HuH-7 (cell line): ENCODE measurements around the gene DDX28.
"Not testable (repeated sequence)": the region's sequence is repeated elsewhere in the genome, so short reads cannot be mapped to it uniquely, and the experiment has no call there.

Experiments
- DNase-seq: peaks from one replicate; pipeline ENCODE4 v3.0.0; 2011; ENCODE audit warnings: low spot score

Gene DDX28

DNA sequence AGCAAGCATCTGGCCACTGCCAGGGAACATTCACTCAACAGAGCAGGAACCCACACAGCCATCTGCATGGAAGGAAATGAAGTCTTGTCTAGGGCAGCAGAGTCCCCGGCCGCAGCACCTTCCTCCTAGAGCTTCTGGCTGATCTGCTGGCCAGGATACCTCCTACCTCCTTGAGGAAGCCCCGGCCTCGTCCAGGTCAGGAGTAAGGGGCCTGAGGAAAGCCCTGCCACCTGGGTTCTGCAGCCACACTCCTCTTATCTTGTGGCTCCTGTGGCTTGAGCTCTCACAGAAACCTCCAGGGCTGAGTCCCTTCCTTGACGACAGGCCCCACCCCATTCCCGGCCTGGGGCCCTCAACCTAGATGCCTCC lies 29.0 kb downstream of the DDX28 start:
- DNase-seq: not testable (repeated sequence)

DNA sequence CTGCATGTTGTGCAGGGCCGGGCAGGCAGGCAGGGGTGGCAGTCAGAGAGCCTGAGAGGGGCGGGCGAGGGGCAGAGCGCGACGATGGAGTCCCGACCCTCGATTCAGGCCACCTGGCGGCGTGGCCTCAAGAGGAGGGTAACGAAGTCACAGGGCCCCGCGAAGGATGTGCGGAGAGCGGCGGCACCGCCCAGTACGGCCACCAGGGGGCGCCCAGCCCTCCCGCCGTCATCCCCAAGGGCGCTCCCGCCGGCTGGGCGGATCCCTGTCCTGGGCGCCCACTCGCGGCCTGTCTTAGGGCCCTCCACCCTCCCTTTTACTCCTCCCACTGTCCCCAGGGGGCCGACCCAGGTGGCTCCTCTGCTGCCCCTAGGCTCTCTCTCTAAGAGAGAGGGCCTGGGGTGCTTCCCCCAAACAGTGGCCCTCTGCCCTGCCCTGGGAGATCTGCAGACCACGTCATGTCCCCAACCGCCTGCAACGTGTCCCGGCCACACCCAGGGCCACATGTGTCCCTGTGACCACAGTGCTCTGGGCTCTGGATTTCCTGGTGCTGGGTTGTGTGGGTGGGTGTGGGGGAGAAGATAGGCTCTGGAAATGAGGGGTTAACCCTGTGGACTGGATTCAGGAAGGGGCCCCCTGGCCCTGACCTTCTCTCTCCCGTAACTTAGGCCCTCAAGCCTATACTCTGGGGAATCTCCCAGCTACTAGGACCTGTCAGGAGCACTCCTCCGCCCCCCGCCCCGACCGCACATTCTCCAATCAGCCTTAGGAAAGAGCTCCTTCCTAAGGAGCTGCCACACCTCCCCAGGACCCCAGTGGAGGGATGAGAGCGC lies 29.6 kb downstream of the DDX28 start:
- DNase-seq: peak; percentile 95

DNA sequence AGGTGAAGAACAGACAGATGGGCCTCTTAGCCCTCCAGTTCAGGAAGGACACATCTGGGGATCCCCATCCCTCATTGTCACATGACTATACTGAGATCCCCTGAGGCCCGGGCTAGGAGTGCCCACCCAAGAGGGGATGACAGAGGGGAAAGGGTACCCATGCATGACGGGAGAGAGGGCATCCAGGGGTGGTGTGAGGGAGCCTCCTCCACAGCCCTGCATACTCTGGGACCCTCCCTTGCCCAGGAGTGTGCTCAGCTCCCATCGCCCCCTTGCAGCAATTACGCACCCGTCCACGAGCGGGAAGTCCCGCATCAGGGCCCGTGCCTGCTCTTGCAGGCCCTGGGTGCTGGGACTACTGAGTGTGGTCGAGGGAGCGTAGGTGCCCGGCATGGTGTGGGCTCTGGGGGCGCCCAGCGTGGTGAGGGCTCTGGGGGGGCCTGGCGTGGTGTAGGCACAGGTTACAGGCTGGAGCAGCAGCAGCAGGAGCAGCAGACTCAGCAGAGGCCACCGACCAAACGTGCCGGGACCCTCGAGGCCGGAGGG lies 30.3 kb downstream of the DDX28 start:
- no peak for DNase-seq

DNA sequence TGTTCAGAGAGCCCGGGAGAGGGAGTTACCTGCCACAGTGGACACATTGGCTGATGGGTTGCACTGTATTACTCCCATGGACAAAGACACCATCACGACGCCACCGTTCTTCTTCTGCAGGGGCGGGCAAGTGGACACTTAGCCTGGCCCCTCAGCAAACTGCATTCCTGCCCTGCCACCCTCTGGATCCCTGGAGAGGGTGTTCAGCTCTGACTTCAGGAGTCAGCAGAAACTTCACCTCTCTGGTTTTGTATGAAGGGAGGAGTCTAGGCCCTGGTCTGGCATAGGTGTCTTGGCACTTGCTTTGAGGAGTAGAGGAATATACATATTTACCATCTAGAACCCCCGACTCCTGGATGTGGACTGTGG lies 33.0 kb downstream of the DDX28 start:
- no peak for DNase-seq

DNA sequence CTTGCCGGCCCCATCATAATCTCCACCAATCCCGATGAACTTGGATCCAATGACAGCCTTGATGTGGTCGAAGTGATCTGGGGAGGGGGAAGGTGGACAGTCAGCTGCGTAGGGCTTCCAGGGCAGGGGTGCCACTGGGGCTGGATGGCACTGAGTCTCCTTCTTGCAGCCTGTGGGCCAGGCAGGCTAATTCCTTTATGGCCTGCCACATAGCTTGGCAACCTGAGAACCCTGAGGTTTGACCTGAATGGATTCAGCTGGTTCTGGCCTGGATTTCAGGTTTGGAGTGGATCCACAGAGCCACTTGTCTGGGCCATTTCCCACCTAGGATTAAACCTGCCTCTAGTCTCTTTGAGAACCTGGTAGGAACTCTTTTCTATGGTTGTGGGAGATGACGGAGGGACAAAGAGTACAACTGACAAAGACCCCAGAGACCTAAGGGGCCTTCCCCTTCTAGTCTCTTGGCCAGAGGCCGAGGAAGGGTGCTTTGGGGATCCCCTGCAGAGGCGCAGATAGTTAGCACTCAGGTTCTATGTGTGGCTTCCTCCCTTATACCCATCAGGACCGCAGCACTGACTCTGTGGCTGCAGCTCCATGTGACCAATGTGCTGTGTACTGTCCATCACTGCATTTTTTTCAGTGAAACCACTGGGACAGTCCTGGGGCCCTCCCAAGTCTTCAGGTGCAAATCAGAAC lies 33.6 kb downstream of the DDX28 start:
- DNase-seq: no peak

DNA sequence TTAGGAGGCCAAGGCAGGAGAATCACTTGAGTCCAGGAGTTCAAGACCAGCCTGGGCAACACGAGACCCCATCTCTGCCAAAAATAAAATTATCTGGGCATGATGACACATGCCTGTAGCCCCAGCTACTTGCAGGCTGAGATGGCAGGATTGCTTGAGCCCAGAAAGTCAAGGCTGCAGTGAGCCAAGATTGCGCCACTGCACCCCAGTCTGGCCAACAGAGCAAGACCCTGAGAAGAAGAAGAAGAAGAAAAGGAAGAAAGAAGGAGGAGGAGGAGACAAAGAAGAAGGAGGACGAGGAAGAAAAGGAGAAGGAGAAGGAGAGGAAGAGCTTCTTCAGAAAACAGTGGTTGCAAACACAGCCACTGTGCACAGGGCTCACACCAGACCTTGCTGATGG lies 34.4 kb downstream of the DDX28 start:
- DNase-seq: no peak

DNA sequence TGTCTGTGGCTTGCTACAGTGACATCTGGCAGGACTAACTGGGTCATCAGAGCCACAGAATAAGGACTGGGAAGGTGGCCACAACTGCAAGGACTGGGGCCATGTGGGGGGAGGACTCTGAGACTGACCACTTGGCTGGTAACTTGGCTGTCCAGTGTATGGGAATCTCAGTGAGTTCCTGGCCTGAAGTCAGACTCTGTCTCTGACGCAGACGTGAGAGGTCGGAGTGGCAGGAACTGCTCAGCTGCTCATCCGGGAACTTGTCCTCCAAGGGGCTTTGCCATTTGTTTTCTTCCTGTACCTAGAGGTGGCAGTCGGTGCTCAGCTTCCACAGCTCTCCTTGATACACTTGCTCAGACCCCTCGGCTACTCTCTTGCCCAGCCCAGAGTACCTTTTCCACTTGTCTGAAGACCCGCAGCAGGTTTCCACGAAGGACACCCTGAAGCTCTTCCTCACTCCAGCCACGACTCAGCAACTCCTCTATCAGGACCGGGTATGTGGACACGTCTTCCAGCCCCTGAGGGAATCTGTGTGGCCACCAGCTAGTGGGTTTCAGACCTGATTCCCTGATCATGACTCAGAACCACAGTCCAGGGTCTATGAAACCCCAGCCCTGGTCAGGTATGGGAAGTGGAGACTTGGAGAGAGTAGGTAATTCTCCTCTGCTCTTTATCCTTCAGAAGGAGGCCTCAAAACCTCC lies 35.4 kb downstream of the DDX28 start:
- DNase-seq: no peak

DNA sequence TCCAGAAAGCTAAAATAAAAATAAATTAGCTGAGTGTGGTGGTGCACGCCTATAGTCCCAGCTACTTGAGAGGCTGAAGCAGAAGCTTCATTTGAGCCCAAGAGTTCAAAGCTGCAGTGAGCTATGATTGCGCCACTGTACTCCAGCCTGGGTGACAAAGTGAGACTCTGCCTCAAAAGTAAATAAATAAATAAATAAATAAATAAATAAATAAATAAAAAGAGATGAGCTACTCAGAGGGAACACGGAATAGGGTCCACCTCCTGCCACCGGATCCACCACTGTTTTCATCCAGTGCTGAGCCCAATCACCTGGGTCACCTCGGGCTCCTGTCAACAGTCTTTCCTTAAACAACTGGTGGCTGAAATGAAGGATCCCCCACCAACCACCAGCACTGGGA lies 36.1 kb downstream of the DDX28 start:
- DNase-seq: no peak

DNA sequence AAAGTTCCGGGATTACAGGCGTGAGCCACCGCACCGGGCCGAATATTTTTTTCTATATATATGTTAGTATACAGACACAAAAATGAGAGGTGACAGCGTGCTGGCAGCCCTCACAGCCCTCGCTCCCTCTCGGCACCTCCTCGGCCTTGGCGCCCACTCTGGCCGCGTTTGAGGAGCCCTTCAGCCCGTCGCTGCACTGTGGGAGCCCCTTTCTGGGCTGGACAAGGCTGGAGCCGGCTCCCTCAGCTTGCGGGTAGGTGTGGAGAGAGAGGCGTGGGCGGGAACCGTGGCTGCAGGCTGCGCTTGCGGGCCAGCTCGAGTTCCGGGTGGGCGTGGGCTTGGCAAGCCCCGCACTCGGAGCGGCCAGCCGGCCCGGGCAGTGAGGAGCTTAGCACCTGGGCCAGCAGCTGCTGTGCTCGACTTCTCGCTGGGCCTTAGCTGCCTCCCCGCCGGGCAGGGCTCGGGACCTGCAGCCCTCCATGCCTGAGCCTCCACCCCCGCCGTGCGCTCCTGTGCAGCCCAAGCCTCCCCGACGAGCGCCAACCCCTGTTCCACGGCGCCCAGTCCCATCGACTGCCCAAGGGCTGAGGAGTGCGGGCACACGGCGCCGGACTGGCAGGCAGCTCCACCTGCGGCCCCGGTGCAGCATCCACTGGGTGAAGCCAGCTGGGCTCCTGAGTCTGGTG lies 40.9 kb downstream of the DDX28 start:
- DNase-seq: no peak

DNA sequence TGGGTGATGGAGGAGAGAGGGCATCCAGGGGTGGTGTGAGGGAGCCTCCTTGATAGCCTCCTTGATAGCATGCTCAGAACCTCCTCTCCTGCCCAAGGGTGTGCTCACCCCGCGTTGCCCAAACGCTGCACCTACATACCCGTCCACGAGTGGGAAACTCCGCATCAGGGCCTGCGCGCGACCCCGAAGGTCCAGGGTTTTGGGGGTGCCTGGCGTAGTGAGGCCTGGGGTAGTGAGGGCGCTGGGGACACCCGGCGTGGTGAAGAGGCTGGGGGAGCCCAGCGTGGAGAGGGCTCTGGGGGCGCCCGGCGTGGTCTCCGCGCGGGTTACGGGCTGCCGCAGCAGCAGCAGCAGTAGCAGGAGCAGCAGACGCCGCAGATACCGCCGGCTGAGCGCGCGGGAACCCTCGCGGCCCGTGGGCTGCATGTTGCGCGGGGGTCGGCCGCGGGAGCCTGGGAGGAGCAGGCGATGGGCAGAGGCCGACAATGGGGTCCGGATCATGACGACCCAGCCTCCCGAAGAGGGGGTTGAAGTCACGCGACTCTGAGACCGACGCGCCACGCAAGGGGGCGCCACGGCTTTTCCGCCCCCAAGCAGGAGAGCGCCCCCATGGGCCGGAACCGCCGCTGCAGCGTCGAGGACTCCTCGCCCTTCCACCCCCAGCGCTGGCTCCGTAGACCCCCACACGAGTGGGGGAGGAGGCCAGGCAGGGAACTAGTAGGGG lies 42.9 kb downstream of the DDX28 start, which contains the start of gene DPEP3:
DPEP3 (minus strand) TSS at position 545 of the 724 bp plus-strand sequence; CDS start at position 426, 119 bp downstream.
- DNase-seq: no peak

DNA sequence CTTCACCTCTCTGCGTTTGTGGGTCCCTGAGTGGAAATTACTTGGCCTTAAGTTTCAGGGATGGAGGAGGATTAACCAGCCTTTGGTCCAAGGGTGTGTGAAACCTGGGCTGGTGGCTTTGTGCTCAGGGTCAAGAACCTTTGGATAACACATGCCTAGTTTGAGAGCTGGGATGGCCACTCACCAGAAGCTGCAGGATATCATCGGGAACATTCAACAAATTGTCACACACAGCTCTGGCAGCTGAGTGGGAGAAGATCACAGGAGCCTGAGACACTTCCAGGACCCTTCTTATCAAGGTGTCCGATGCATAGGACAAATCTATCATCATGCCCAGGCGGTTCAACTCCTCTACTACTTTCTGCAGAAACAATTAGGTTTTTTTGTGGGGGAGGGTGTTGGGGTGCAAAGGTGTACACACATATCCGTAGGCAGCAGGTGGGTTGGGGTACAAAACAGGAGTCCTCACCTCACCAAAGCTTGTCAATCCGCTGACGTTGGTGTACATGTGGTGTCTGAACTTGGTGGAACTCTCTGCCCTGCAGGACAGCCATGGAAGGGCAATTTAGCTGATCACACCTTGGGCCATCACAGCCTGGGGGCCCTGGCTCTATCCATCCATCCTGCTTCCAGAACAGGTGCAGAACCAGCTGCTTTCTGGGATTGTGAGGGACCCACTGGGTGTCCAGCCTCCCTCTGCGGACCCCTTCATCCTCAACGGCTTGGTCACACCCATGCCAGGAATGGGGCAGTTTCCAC lies 45.4 kb downstream of the DDX28 start:
- no peak for DNase-seq

DNA sequence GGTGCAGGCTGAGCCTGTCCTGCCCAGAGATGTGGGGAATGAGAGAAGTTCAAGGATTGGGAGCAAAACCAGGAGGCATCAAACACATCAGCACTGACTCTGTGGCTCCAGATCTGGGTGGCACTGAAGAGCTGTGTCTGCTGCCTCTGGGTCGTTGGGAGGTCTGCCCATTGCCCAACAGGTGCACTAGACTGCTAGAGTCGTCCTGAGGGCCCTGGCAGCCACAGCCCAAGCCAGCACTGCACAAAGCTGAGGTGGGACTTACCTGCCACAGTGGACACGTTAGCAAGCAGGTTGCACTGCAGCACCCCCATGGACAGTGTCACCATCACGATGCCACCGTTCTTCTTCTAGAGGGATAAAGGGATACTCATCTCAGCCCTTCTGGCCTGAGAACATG lies 46.0 kb downstream of the DDX28 start:
- no peak for DNase-seq

DNA sequence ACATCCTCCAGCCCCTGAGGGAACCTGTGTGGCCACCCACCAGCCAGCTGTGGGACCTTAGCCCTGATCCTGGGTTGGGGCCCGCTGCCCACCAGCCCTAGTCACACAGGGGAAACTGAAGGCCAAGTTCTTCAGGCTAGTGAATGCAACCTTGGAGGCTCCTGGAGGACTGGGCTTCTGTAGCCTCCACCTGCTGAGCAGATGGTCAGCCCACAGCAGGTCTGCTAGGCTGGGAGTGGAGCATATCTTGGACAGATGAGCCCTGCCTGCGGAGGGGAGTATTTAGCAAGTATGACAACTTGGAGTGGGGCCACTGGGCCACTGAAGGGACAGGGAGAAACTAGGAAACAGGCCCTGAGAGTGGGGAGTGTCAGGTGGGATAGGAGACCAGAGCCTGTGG lies 46.8 kb downstream of the DDX28 start:
- DNase-seq: no peak

DNA sequence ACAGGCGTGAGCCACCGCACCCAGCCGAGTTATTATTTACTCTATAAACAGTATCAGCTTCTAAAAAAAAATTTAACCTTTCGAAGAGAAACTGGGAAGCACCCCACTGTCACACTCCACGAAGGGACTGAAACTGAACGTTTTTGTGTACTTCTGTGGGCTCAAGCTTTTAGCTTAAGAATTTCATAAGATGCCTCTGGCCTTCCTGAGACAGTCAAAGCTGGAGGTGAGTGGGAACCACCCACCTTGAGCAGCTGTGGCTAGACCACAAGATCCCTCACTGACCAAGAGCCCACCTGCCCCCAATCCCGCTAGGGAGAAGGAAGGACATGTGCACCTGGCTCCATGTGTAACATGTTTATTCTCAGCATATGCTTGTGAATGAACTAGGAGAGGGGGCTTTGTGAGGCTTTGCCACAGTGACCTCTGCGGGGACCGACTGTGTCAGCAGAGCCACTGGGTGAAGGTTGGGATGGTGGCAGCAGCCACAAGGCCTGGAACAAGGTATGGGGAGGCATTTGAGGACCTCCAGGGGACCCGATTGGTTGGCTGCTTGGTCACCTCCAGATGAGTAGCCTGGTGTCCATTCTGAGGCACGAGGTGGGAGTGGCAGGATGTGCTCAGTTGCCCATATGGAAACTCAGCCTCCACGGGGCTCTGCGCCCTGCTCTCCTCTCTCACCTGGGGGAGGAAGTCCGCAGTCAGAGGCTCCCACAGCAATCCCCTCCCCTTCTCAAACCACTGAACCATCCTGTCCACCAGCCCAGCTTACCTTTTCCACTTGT lies 47.5 kb downstream of the DDX28 start:
- DNase-seq: no peak

DNA sequence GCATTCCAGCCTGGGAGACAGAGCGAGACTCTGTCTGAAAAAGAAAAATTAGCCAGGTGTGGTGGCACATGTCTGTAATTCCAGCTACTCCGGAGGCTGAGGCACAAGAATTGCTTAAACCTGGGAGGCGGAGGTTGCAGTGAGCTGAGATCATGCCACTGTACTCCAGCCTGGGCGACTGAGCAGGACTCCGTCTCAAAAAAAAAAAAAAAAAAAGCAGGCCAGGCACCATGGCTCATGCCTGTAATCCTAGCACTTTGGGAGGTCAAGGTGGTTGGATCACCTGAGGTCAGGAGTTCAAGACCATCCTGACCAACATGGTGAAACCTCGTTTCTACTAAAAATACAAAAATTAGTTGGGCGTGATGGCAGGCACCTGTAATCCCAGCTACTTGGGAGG lies 50.7 kb downstream of the DDX28 start:
- not testable (repeated sequence) for DNase-seq

DNA sequence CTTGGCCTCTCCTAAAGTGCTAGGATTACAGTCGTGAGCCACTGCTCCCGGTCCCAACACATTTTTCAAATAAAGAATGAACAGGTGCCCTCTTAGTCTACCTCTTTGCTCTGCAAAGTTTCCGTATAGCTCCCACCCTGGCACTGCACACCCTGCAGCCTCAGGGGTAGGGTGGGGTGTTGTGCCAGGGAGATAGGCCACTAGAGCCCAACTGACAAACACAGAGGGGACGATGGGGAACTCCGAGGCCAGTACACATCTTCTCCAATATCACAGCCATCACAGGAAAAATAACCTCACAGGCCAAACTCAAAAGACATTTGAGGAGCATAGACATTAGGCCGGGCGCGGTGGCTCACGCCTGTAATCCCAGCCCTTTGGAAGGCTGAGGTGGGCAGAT lies 51.9 kb downstream of the DDX28 start:
- no peak for DNase-seq
